GDM1 (cell line): Measurements from ENCODE around the gene OLFM1.
"Not testable (repeated sequence)": the region's sequence is repeated elsewhere in the genome, so short reads cannot be mapped to it uniquely, and the experiment has no call there.

Experiments
- DNase-seq: peaks from one replicate; lab custom pipeline; 2025; lab: John Stamatoyannopoulos, UW

OLFM1 gene

DNA sequence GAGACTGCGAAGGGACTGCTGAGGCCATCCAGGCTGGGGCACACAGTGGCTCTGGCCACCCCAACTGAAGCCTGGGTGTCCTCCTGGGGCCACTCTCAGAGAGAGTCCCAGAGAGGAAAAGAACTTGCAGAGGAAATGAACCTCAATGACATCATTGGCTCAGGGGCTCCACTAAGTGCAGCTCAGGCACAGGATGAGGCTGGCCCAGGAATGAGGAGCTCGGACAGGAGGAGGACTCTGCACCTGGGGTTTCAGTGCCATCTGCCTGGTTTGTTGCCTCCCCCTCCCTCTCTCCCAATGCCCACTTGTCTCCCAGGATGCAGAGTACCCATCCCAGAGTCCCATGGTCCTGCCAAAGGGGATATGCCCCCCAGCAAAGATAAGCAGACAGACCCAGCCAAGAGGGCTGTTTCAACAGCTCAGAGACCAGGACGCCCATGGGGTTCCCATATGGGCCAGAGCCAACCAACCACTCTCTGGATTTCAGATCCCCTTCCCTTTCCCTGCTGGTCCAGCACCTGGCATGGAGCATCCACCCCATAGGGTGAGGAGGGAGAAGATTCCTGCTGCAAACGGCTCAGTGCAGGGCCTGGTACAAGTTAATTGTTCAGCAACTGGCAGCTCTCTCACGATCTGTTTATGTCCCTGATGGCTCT lies 26.9 kb upstream of the OLFM1 start:
- no peak for DNase-seq

- no peak for DNase-seq
These were observed 26.0 kb upstream of the OLFM1 start for GRCh38 chr9:135061441-135061840.

GRCh38 chr9:135062254-135062653 lies 25.2 kb upstream of the OLFM1 start:
- DNase-seq = no peak

GRCh38 chr9:135063466-135063865 lies 24.0 kb upstream of the OLFM1 start:
- DNase-seq = not testable (repeated sequence)

DNA sequence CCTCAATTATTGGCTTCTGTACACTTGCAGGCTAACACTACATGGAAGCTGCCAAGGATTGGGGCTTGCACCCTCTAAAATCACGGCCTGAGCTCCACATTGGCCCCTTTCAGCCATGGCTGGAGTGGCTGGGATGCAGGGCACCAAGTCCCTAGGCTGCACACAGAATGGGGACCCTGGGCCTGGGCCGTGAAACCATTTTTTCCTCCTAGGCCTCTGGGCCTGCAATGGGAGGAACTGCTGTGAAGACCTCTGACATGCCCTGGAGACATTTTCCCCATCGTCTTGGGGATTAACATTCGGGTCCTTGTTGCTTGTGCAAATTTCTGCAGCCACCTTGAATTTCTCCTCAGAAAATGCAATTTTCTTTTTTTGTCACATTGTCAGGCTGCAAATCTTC lies 23.6 kb upstream of the OLFM1 start:
- DNase-seq = not testable (repeated sequence)

DNA sequence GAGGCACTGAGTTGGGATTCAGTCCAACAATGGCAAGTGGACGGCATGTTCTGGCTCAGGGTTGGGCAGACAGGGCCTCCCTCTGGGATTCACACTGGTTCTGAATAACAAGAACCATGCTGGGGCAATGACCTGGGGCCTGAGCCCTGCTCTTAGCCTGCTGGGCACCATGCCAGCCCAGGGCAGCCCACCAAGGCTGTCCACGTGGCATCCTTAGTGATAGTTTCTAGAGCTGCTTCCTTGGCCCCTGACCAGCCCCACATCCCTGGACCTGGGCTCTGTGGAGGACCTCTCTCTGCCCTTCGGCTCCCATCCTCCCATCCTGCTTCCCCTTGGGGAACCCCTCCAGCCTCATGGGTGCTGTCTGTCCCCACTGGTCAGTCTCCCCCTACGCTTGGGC lies 22.3 kb upstream of the OLFM1 start:
- no peak for DNase-seq

- no peak for DNase-seq
These were observed 21.7 kb upstream of the OLFM1 start for GRCh38 chr9:135065804-135066203.

- no peak for DNase-seq
These were observed 21.2 kb upstream of the OLFM1 start for GRCh38 chr9:135066291-135066690.

DNA sequence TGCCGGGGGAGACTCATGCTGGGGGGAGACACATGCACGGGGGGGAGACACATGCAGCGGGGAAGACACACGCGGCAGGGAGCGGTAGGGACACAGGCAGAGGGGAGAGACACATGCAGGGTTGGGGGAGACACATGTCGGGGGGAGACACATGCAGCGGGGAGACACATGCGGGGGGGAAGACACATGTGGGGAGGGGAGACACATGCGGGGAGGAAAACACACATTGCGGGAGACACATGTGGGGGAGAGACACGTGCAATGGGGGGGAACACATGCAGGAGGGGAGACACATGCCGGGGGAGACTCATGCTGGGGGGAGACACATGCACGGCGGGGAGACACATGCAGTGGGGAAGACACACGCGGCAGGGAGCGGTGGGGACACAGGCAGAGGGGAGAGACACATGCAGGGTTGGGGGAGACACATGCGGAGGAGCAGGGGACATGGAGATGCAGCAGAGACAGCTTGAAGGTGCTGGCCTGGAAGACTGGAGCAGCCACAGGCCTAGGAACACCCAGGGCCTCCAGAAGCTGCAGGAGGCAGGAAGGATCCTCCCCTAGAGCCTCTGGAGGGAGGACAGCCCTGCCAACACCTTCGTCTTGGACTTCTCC lies 20.3 kb upstream of the OLFM1 start:
- no peak for DNase-seq

DNA sequence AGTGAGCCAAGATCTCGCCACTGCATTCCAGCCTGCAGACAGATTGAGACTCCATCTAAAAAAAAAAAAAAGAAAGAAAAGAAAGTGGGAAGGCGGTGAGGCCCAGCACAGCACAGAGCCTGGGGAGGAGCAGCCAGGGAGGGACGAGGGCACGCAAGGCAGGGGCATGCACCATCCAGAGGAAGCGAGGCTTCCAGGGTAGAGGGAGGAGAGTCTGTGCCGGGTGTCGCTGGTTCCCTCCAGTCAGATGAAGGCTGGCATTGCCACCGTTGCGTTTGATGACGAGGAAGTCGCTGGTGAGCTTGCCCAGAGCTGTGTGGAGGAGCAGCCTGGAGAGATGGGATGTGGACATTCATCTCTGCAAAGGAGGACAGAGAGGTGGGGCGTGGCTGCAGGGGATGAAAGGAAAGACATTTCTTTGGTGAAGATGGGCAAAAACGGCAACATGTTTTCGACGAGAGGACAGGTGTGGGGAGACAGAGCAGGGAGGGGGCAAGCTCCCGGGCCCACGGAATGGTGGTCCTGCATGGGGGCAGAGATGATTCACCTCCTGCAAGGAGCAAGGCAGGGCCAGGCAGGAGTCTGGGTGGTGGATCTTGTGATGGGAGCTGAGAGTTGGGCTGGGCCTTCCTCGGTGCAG lies 18.6 kb upstream of the OLFM1 start:
- DNase-seq = no peak

GRCh38 chr9:135069558-135070197 lies 17.8 kb upstream of the OLFM1 start:
- DNase-seq = no peak

DNA sequence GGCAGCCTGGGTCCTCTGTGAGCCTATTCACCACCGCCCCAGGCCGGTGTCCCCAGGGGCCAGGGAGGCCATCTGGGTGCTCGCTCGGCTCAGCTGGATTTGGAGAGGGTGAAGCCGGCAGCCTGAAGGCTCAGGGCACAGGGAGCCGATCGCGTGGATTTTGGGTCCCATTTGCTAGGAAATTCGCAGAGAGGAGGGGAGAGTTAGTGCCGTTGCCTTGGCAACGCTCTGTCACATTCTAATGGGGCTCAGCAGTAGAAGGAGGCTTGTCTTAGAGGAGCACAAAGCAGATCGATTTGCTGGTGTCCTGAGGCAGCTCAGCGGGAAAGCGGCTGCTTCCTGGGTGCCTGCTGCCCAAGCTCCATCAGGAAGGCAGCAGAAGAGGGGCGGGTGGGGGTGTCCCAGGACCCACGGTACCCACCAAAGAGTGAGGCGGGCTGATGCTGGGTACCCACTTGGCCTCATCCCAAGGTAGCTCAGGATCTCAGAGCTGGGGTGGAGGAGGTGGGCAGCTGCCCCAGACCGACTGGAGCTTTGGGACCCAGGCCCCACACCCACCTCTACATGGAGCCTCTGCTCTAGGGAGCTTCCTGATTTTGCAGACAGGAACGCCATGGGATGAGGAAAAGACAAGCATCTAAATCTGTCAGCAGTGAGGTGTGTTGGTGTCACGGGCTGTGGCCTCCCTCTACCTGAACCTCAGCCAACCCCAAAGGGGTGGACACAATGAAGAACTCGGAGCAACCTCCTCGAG lies 17.1 kb upstream of the OLFM1 start:
- DNase-seq = no peak

DNA sequence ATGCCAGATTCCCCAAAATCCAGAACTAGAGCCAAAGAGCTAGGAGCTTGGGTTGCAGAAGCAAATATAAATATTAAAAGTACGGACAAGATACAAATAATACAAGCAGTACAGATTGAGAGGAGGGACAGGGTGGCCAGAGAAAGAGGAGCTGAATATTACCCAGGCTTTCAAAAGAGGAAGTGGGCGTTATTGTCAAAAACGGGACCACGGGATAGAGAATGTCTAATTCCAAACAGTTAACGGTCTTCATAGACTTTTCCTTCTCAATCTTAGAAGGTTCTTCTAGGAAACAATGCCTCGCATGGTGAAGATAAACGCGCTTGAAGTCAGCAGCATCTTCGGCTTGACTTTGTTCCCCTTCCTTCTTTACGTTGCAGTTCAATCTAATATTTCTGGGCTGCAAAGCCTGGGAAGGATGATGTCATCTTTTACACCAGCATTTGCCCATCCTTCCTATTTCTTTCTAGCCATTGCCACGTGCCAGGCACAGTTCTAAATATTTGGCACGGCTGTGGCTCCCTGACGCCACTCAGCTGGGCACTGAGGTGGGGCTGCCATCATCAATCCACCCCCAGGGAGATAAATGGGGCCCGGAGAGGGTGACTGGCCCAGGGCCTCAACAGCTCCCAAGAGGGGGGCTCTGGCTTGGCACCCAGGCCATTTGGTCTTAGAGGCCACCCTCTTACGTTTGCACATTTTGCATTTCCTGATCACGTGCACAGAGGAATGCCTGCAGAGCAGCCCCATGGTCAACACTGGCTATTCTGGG lies 16.3 kb upstream of the OLFM1 start:
- no peak for DNase-seq

- no peak for DNase-seq
These were observed 14.3 kb upstream of the OLFM1 start for GRCh38 chr9:135073081-135073740.

DNA sequence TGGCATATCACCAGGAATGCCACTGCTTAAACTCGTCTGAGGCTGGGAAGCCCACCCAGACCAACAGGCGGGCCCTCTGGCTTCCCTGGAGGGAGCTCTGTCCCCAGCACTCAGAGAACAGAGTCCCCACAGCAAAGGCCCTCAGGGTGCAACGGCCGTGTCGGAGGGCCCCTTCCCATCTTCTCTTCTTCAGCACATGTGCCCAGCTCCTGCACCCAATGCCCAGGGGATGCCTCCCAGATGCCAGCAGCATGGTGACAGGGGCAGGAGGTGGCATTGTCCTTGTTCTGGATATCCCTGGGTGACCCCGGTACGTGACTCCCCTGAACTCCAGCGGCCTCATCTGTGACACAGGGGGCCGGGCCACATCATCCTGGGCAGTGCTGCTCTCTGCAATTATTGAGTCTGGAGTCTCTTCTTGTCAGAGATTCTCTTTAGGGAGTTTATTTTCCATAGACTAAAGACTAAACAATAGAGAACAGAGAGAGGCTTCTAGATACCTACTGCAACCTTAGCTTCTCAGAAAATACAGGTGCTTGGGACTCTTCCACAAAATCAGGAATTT lies 13.6 kb upstream of the OLFM1 start:
- no peak for DNase-seq

DNA sequence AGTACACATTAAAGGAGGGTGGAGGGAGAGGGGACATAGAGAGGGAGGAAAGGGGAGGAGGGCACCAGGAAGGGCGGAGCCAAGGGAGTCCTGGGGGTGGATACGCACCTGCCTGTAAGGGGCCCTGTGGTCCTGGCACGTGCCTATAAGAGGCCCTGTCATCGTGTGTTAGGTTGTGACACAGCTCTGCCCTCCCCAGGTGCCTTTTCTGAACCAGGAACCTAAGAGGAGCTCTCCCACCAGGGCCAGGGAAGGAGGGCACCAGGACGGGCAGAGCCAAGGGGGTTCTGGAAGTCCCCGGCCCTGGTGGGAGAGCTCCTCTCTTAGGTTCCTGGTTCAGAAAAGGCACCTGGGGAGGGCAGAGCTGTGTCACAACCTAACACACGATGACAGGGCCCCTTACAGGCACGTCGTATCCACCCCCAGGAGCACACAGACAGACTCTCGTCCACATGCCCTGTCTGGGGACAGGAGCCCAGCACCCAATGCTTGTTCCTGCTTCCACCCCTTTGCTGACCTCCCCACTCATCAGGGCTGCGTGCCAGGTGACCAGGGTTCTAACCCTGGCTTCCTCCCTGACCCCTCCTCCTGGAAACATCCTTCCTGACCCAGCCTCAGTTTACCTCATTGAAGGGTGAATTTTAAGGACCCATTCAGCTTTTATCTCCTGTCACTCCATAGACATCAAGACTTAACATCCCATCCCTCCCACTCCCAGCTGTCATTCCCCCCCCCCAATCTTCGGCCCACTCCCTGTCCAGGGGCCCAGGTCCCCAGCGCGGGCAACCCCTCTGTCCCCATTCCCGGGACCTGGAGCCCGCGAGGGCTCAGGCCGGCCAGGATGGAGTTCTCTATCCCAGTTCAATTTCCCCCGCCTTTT lies 12.9 kb upstream of the OLFM1 start:
- no peak for DNase-seq

- no peak for DNase-seq
These were observed 12.0 kb upstream of the OLFM1 start for GRCh38 chr9:135075234-135076142.

DNA sequence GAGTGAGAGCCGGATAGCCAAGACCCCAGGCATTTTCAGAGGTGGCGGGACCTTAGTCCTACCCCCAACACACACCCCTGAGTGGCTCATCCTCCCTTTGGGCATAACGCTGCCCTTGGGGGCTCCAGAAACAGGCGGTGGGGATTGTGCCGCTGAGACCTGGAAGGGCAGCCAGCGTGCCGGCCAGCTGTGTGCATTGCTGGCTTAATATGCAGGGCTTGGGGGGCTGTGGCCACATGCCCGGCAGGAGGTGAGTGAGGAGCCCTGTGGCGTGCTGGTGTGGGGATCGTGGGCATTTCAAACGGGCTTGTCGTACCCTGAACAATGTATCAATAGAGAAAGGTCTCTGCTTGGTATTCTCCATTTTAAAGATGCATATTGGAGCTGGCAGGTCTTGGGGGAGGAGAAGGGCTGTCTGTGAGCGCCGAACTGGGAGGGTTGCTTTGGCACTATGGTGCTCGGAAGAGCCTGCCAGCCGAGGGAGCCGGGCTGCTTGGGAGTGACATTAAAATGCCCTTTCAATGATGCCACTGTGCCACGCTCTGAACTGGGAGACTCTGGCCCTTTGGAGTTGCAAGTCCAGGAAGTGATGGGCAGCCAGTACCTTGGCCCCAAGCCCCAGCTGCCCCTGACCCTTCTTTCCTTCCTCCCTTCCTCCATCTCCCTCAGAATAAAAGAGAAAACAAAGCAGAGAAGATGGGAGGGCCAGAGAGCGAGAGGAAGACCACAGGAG lies 11.2 kb upstream of the OLFM1 start:
- DNase-seq = no peak
